HG02884 (cell line): ENCODE data around the gene NKD2.

Experiments
- ATAC-seq: cut with Tn5 transposase; IDR thresholded peaks from one replicate; pipeline ENCODE4 v1.9.1; 2021; ENCODE audit warnings: mild to moderate bottlenecking, moderate library complexity; ENCODE audit not compliant: unreplicated experiment

NKD2 gene

DNA sequence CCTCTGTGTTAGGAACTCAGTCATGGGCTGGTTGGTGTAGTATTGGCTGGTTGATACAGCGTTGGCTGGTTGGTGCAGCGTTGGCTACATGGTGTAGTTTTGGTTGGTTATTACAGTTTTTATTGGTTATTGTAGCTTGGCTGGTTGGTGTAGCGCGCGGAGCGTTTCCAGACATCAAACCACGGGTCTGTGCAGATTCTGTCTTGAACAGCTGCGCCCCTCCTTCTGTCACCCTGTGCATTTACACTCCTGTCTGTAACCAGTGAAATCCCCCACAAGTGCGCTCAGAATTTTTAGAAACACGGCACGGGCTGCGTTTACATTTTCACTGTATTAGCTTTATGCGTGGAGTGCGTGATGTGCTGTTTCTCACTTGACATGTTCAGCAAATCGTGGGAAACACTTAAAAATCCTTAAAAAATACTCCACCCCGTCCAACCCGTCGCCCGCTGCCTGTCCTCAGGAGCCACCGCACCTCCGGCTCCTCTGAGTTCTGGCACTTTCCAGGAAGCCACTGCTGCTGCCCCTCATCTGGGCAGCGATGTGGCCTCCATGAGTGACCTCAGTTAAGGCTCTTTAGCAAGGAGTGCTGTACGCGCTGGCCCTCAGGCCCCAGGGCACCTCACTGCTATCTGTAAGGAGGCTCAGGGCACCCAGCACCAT, 20.8 kb downstream of the NKD2 start:
- no peak for ATAC-seq

DNA sequence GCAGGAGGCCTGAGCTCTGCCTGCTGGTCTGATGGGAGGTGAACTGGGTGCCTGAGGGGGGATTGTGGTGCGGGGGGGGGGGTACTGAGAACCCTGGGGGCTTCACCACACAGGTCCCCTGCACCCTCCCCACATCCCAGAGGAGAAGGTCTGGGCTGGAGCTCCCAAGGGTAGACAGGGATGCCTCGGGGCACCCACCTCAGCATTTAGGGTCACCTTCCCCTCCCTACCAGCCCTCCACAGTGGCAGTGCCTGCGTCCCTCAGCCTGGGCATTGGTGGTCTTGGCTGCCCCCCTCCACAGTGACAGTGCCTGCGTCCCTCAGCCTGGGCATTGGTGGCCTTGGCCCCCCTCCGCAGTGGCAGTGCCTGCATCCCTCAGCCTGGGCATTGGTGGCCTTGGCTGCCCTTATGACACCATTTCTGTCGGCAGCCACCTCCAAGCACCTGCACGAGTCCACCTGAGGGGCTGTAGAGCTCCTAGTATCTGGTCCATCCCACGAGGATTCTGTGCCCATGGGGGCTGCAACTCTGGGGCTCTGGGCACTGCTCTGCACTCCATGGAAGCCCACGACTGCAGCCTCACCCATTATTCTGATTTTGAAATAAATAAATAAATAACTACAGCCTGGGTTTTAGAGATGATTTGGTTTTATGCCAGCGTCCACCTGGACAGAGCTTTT, 21.5 kb downstream of the NKD2 start:
- ATAC-seq, result no peak

DNA sequence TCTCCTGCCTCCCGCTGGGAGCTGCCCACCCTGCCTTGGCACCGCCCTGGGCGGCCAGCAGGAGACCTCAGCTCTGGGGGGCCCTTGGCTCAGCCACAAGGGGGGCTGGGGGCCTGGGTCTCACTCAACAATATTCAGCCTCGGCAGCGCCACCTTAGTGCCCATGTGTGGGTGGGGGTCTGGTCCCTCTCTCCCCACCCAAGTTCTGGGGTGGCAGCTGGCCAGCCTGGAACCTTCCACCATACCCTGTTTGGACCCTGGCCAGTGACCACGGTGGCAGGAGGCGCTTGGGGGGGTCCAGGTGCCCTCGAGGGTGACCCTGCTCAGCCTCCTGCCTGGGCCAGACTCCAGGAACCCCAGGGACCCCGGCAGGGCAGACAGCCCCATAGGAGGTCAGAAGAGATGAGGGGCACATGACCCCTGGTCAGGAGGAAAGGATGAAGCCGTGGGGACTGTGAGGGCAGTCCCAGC, 22.2 kb downstream of the NKD2 start:
- ATAC-seq, result no peak

GRCh38 chr5:1031306-1031959, 22.8 kb downstream of the NKD2 start:
- no peak for ATAC-seq

- no peak for ATAC-seq
Measured at GRCh38 chr5:1032011-1032410, 23.4 kb downstream of the NKD2 start.

GRCh38 chr5:1032551-1033027, 24.0 kb downstream of the NKD2 start:
- no peak for ATAC-seq

DNA sequence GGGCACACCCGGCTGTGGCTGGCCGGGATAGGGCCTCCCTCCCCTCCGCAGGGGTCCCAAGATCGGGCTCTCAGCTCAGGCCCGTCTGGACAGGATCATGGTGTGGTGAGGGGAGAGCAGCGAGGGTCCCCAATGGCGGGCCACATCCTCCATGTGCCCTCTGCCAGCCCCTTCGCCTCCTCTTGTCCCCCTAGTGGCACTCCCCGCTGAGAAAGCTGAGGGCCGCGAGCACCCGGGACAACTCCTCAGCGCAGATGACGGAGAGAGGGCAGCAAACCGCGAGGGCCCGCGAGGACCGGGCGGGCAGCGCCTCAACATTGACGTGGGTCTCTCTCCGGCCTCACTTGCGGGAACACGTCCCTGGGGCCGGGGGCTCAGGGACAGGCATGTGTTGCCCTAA, 24.6 kb downstream of the NKD2 start:
- ATAC-seq, result no peak

- ATAC-seq, result no peak
Measured at GRCh38 chr5:1033606-1034420, 25.2 kb downstream of the NKD2 start.

DNA sequence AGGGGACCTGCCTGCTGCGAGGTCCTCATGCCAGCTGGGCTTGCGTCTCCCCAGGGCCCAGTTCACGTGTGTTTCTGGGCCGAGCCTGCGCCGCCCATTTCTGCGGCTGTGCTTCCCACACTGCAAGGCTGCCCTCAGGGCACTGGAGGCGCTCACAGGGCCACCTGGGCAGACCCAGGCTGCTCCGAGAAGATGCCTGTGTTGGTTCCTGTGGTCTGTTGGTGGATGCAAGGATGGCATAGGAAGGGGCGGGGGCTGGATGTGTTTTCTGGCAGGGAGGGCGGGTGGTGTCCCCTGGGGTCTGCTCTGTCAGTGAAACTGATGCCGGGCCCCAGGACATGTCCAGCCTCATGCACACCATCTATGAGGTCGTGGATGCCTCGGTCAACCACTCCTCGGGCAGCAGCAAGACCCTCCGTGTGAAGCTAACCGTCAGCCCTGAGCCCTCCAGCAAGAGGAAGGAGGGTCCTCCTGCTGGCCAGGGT, 25.9 kb downstream of the NKD2 start:
- ATAC-seq, result no peak

- ATAC-seq, result no peak
Measured at GRCh38 chr5:1034986-1035385, 26.4 kb downstream of the NKD2 start.

GRCh38 chr5:1035421-1036405, 27.1 kb downstream of the NKD2 start:
- ATAC-seq, result no peak

GRCh38 chr5:1036504-1037122, 28.0 kb downstream of the NKD2 start:
- no peak for ATAC-seq

GRCh38 chr5:1037123-1037670, 28.6 kb downstream of the NKD2 start:
- no peak for ATAC-seq

- ATAC-seq, result no peak
Measured at GRCh38 chr5:1037671-1038416, 29.2 kb downstream of the NKD2 start.

DNA sequence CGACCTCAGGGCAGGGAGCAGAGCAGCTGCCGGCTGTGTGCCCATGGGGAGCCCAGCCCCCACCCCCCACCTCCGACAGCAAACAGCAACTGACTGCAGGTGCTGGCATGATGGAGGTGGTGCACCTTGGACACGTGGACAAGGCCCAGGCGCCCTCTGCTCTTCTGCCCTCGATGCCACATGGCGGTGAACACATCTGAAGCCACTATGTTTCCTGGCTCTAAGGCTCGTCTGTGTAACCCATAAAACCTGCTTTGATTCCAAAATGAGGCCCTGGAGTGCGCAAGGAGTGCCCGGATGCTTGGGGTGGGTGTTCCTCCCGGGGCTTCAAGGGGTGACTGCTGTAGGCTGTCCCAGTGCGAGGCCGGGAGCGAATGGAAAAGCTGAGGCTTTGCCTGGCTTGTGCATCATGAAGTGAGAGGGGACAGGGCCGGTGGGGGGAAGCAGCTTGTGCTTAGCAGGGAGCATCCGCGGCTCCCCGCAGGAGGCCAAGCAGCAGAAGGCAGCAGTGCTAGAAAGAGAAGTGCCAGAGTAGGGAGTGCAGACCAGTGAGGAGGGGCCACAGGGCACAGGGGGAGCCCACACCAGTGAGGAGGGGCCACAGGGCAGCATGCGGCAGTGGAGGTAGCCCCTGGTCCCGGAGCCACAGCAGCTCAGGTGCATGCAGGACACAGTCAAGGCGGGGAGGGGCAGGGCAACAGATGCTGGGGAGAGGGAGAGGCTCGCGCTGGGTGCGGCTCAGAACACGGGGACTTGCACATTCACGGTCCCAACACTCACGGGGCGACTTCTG, 30.0 kb downstream of the NKD2 start:
- no peak for ATAC-seq

- ATAC-seq, result no peak
Measured at GRCh38 chr5:1039210-1039548, 30.6 kb downstream of the NKD2 start.

DNA sequence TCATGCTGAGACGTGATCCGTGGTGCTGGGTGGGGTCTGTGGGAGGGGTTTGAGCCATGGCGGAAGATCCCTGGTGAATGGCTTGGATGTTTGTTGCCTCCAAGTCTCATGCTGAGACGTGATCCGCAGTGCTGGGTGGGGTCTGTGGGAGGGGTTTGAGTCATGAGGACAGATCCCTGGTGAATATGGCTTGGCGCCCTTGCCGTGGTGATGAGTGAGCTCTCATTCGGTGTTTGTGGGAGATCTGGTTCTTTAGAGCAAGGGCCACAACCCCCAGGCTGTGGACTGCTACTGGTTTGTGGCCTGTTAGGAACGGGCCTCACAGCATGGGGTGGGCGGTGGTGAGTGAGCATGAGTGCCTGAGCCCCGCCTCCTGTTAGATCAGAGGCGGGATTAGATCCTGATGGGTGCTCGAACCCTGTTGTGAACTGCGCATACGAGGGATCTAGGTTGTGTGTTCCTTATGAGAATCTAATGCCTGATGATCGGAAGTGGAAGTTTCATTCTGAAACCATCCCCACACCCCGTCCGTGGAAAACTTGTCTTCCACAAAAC, 31.2 kb downstream of the NKD2 start:
- no peak for ATAC-seq
